GM21423 (cell line): ENCODE data around the gene PSMB5.

Source experiments
- ATAC-seq: cut with Tn5 transposase; IDR thresholded peaks from one replicate; pipeline ENCODE4 v1.9.1; 2021; ENCODE audit warnings: mild to moderate bottlenecking, moderate library complexity; ENCODE audit not compliant: unreplicated experiment

PSMB5 gene

DNA sequence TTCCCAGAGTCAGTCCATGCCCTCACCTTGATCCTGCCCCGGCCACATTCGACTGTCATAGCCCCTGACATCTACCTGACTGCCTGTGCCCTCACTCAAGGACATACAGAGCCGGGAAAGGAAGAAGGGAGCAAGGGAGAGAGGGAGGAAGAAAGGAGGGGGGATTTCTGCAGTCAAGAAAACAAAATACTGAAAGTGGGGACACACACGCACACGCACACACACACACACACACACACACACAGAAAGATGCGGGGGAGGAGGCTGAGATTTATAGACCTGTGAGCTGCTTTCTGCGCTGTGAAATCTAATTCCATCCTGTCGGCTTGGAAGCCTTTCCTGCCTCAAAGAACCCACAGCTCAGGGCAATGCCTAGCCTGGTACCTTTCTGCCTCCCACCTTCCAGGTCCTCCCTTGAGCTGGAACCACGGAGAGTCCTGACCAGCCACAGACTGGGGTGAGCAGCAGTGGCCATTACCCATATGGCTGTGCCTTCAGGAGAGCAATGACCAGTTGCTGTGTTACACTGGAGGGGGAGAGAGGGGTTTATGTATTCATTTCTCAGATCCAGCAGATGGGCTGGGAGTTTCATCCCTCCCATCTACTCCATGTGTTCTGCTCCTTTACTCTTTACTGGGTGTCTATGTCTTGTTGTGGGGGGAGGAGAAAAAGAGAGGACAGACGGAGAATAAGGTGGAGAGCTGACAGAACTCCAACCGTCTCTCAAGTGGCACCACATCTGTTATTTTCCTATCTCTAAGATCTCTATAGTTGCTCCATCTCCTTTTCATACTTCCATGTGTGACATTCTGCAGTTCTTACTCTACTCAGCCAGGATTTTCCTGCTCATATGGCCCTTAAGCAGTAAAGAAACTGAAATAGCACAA is 37.7 kb downstream of the PSMB5 start:
- ATAC-seq = no peak

DNA sequence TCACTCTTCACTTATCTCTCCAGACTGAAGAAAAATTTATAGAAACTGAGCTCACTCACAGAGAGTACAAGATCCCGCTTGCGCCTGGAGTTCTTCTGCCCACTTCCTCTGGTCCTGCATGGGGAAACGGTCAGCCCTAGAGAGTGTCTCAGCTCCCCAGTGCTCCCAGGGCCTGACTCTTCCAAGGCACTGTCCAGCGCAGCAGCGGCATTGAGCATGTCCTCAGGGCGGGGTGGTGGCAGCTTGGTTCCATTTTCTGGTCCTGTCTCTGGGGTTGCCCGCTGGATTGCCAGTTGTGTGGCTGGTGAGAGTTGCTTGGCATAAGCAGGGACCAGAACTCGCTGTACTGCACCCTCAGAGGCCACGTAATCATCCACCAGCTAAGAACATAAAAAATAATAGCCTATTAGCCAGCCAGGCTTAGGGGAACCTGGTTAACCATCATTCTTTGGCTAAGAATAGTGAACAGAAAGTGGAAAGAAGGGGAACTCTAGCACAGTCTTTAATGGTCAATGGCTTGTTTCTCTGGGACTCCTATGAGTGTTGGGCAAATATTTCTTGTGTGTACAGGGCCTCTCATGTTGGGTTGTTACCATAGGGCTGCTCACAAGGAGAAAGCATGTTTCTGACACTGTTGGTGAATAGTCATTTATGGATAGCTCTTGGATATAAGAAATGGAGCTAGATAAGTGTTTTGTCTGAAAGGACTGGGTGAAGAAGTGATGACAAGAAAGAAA is 38.6 kb downstream of the PSMB5 start:
- no peak for ATAC-seq

DNA sequence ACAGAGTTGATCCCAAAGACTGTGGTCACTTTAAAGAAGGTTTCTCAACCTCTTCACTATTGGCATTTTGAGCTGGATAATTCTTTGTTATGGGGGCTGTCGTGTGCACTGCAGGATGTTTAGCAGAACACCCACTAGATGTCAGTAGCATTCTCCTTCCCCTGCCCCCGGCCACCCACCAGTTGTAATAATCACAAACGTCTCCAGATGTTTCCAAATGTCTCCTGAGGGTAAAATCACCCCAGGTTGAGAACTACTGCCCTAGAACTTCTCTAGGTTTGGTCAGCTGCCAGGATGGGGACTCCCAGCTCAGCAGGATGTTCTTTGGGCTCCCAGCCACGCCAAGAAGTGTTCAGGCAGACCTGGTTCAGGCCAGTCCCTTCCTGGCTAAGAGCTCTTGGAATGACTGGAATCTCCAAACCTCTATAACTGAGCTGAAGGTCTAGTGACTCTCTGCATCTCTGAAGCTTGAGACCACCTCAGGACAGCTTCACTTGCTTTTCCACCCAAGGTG is 39.9 kb downstream of the PSMB5 start:
- ATAC-seq = no peak

DNA sequence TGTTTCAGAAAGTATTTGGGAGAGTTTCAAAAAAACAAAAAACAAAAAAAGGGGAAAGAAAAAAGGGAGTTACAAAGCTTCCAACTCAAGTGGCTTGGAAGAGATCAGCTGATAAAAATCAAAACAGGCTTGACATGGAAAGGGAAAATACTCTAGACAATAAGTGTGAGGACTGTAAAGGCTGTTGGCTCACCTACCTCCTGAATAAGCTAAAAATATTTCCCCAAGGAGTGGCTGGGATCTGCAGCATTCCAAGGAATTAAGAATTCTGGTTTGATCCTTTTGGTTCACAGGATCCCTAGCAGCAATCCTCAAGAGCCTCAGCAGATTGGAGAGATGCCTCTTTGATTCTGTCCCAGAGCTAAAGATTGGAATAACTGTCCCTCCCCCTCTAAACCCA is 41.2 kb downstream of the PSMB5 start:
- ATAC-seq = no peak

DNA sequence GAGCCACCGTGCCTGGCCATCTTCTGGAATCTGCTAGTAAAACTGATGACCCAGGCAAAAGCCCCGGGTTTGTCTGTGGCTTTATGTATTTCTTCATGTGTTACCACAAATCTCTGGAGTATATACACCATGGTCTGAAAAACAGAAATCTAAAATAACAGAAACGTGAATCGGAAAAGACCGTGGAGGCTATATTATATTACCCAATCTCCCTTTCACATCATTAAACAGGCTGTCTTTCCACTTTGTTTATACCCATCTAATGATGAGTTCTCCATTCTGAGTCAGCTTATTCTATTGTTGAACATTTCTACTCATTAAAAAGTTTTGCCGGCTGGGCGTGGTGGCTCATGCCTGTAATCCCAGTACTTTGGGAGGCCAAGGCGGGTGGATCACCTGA is 42.8 kb downstream of the PSMB5 start:
- no peak for ATAC-seq

DNA sequence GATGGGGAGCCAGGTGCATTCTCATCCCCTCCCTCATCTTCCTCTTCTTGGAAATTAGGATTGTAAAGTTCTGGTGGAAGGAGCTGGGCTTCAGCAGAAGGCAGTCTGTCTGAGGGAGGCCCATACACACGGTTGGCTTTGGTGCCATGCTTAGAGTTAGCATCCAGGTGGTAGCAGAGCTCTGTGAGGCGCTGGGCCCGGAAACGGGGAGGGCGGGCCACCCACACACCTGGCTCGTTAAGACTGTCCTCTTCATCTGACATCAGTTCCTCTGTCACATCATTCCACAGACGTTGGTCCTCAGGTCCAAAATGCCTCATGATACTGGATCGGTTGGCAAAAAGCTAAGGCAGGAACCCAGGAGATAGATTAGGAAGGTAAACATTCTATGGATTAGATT is 47.4 kb downstream of the PSMB5 start:
- no peak for ATAC-seq

DNA sequence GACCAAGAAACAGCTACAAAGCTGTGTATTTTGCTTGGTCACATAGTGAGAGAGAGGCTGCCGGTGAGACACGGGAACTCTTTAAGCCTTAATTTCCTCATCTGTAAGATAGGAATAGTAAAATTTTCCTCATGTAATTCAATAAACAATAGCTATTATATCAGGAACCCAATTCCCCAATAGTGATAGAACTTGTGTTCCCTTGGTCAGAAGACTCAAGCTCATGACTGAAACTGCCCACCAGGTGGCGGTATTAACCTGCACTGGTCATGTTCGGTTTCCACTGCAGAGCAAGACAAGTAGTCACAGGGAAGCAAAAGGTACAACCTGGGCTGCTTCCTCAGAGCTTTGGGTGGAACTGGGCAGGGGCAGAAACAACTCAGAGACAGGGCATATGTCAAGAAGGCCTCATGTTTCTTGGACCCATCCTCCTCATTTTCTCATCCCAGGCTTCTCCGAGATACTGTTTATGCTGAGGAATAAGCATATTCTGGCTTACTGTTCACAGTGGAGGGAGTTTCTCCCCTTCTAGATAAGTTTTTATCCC is 48.1 kb downstream of the PSMB5 start:
- no peak for ATAC-seq

DNA sequence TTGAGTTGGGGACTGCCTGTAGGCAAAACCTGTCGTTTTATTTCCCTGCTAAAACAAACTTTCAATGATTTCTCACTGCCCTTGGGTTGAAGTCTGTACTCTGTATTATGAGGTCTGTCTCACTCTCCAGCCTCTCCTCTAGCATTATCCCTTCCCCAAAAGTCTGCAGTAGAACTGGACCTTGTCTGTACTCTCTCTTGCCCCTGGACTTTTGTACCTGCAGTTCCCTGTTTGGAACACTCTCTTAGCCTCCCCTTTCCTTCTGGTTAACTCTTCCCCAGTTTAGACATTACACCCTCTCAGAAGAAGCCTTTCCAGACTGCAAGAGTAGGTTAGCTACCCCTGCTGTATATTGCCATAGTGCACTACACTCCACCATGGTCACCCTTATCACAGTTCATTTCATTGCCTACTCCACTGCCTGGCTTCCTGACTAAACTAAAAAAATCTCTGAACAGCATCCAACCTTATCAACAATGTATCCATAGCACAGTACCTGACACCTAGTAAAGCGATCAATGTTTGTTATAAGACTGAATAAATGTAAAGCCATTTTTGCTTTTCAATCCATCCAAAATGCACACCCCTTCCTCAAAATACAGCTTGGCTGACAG is 48.7 kb downstream of the PSMB5 start:
- no peak for ATAC-seq

DNA sequence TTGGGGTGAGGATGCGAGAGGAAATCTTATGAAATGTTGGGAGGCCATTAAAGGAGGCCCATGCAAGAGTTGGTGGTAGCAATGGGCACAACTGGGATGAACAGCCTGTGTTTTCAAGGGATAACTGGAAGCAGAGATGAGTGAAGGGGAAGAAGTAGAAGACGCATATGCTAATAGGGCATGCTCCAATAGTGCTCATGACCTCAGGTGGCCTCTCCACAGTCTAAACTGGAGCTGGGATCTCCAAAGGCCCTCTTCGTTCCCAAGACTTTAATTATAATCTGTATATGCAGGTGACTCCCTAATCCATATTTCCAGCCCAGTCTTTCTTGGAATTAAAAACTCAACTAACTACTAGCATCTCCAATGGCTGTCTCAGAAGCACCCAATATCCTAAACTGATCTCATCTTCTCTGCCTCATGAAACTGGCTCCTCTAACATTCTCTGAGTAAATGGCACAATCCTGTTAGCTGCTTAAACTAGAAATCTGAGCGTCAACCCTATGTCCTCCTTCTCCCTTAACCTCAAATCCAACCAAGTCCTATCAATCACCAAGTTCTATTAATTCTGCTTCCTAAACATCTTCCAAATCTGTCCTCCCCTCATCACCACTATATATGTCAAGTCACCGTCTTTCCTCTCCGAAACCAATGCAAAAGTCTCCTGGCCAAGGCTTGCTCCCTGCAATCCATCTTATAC is 49.6 kb downstream of the PSMB5 start:
- ATAC-seq = no peak

DNA sequence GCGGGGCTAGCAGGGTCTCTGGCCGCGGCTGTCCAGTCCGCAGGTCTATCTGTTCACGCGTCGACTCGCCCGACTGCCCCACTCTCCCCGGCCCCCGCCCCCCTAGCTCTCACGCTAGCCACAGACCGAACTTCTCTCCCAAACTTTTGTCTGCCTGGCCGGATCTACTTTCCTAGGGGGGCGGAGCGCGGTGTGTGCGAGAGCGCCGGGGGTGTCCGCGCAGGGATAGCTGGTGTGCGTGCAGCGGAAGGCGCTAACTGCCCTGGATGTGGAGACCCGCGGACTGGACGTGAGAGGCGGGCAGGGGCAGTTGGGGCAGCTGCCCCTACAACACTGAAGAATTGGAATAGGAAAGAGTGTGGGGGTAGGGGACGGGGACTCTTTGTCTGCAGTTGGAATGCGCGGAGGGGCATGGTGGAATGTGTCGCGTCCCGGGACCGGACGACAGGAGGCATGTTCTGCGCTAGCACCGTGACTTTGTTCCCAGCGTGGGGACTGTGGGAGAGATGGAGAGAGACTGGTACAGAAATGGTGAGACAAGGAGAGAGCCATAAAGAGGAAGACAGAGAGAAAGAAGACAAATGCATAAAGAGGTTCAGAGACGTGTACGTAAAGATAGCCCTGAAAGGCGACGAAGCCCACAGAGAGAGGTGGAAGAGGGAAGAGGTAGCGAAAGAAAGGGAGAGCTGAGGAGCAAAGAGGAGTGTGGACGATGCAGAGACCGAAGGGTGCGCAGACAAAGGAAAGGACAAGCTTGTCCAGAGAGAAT is 52.0 kb downstream of the PSMB5 start, which contains the start of gene AJUBA:
Gene AJUBA (minus strand): TSS at position 75 of the 769 bp plus-strand sequence. CDS start 285 bp downstream, outside the sequence.
- no peak for ATAC-seq

DNA sequence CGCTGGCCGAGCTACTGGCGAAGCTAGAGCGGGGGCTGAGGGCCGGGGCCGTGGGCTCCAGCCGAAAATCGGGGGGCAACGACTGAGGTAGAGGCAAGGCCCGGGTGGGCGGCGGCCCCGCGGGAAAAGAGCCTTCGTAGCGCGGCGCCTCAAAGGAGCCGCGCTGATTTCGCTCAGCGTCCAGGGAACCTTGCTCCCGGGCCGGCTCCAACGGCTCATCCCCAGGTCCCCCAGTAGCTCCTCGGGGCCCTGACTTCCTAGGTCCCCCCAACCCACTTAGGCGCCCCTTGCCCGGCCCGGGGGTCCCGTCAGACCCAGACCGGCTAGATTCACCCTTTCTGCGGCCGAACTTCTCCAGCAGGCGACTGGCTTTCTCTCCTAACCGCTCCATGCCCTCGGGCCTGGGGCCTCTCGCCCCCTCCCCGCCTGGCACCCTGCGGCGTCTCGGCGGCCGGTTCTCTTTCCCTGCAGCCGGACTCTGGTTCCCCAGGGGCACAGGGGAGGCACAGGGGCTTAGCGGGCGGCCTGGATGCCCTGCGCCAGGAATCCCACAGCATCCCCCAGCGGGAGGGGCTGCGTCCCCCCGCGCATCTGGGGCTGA is 52.7 kb downstream of the PSMB5 start:
- no peak for ATAC-seq

DNA sequence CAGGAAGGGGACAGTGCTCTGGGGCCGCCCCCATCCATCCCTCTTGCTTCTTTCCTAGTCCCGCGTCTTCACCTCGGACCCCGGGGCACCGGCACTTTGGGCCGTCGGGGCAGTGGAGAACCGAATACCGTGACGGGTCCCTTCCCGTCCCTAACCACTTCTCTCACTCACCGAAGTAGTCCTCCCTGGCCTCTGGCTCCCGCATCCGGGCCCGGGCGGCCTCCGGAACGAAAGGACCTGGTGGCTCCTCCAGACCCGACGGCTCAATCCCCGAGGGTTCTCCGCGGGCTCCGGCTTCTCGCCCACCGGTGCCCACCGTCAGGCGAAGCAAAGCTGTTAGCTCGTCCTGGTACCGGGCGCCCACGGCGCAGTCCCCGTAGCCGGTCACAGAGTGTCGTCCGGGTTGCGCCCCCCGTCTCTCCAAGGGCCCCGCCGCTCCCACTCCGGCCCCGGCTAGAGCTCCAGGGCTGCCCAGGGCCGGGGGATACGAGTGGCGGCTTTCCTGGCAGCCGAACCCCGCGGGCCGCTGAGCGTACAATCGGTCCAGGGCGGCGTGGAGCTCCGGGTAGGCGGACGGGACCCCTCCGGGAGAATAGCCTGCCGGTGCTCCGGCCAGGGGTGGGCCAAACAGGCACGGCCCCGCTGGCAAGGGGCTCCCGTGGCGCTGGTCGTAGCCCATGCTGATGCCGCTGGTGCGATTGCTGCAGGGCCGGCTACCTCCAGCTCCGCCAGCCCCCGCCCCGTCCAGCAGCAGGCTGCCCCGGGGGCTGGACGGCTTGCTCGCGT is 53.4 kb downstream of the PSMB5 start:
- no peak for ATAC-seq

DNA sequence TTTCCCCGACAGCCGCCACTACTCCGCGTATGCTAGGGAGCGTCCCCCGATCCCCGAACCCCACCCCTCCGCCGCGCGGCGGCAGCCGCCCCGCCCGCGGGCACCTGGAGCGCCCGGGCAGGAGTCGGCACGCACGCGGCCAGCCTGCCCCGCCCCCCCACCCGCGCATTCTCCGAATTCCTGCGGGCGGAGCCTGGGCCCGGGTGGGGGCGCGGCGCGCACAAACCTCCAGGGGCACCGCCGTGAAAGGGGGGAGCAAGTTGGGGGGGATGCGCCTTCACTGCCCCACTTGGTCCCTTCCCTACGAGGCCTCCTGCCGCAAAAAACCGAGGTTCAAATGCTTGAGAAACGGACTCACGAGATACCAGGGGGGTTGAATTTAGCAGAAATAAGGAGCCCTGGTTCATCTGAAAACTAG is 54.0 kb downstream of the PSMB5 start:
- no peak for ATAC-seq

DNA sequence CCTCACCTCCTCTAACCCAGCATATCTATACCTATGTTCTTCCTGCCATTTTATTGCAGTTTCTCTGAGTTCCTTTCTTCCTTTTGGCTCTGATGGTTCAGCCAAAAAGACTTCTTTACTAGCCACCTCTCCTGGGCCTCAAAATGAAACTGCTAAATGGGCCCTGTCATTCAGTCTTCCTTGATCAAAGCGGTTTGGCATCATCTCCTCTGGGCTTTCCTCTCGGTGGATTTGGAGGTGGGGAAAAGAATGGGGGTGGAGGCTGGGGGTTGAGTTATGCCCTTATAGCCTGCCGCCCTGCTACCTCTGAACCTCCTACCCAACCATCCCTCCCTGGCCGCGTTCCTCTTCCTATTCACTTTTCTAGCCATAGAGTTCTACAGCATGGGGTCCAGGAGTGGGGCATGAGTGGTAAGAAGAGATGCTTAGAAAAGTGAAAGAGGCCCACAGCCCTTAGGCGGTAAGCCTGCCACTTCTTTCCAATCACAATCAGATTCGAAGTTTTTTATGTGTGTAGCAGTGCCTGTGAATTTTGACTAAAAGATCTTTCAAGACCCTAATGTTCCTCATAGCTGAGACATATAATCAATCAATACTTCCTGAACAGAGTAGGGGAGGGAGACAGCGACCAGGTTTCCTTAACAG is 54.8 kb downstream of the PSMB5 start:
- ATAC-seq = no peak

DNA sequence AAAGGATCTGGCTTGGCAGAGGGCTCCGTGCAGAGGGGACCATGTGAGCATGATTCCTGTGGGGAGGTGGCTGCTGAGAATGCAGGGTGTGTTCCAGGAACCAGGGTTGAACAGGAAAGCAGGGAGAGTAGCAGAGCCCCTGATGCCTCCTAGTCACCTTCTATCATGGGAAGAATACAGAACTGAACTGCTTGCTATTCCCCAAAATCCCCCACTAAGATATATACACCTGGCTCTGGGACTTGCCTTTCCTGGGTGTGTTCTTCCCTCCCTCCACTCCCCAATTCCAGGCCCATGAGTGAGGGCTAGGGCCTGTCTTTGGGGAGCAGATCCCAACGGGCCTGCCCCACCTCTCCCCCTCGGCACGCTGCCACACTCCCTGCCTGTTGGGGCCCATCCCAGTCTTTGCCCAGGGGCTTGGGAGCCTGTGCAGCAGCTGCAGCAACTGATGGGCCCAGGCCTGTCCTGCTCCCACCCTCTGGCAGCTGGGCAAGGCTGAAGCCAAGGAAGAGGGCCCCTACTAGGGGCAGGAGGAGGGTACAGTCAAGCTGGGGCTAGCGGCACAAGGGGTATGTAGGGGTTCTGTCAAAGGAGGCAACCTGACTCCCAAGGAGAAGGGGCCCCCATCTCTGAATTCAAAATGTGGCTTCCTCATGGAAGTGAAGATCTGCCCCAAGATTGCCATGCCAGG is 55.6 kb downstream of the PSMB5 start:
- ATAC-seq = no peak

DNA sequence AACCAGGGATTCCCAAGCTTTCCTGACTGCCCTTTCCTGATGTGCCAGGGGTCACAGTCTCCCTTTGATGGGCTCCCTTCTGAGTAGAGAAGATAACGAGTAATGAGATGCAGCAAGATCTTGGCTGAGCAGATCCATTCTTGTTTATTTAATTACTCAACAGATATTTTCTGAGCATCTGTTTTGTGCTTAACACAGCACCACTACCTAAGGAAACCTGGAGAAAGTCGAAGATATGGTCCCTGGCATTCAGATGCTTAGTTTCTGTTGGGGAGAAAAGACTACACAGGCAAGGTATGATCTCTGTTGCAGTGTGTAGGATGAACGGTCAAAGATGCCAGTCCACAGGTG is 56.2 kb downstream of the PSMB5 start:
- no peak for ATAC-seq

DNA sequence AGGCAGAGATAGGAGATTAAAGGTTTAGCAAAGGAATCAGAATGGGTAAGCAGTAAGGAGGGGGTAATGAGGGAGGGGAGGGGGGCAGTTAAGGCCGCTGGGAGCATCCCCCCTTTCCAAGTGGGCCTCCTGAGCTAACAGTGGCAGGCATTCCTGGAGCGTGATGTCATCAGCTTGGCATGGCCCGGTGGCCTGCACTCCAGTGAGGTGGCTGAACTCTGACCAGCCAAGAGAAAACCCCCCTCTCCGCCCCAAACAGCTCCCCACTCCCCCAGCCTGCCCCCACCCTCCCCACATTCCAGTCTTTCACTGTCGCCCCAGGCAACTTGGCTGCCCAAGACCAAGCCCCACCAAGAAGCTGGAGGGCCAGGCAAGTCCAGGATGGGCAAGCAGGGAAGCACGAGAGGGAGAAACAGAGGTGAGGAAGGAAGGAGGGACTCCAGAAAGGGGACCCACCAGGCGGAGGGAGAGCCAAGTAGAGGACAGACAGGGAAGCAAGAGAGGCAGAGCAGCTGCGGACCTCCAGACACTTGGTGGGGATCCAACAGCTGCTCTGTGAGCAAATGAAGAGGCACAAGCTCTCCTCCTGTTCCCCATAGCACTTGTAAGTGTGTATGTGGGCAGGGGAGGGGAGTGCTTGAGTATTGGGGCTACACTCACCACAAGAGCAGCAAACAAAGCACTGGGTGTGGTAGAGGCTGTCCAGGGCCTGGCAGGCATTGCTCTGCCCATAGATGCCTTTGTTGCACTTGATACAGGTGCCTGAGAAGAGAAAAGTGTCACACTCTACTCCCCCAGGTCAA is 56.8 kb downstream of the PSMB5 start:
- no peak for ATAC-seq
